Testis (tissue), 3 donors: Measurements from ENCODE around the gene NRXN3. TPM values are rescaled to one million over a fixed set of nuclear protein-coding genes. Genes with fewer than 3 reads are reported as not detected.

Experiments
- DNase-seq: peaks from one replicate; pipeline ENCODE4 v3.0.0-alpha.2; 2019
- H3K27ac ChIP-seq, 2 donors: fragments of 200-600 bp; sonication (generic); one replicate each; pipeline ENCODE4 v1.5.1; 2019
- H3K27me3 ChIP-seq: fragments of 200-600 bp; sonication (generic); one replicate; pipeline ENCODE4 v1.5.1; 2019
- H3K36me3 ChIP-seq: fragments of 200-600 bp; sonication (generic); one replicate; pipeline ENCODE4 v1.5.1; 2017; ENCODE audit warnings: low read depth; ENCODE audit errors: missing control alignments
- H3K4me1 ChIP-seq: fragments of 200-600 bp; sonication (generic); one replicate; pipeline ENCODE4 v1.5.1; 2019
- H3K4me3 ChIP-seq, 2 donors: fragments of 200-600 bp; sonication (generic); one replicate each; pipeline ENCODE4 v1.5.1; 2017 to 2019
- H3K9me3 ChIP-seq: fragments of 200-600 bp; sonication (generic); one replicate; pipeline ENCODE4 v1.5.1; 2017
- POLR2A ChIP-seq: fragments of 450-650 bp; IDR thresholded peaks from one replicate; pipeline ENCODE4 v1.6.1; 2017; ENCODE audit warnings: antibody characterized with exemption, mild to moderate bottlenecking, moderate library complexity
- WGBS, 2 donors: methylation state at CpG; one replicate each; pipeline ENCODE4 v1.1.5; 2018; 5-methylcytosine and 5-hydroxymethylcytosine counted together
- intact Hi-C: fragments of 100-400 bp; cut with DNase I; formaldehyde crosslinking; loops from one replicate; pipeline ENCODE4 v1.15.1; 2023; ENCODE audit warnings: low total_unique reads
- polyA plus RNA-seq: library from polyadenylated mRNA; stranded (reverse); fragments of 350-450 nt; fragmentation: Illumina TruSeq; extraction: RNeasy Lipid Tissue Mini Kit (QIAGEN cat#74804); gene quantifications from one replicate; pipeline ENCODE4 v1.2.3, GENCODE V29; 2014; ENCODE audit warnings: low read depth, low replicate concordance; ENCODE audit not compliant: insufficient read depth
- total RNA-seq, 2 donors: library from RNA; depleted of rRNA; stranded (reverse); fragments of >200 nt; gene quantifications; one replicate each; pipeline ENCODE4 v1.2.3, GENCODE V29; 2016
- TF ChIP-seq, protein P1 (sequence below), 3 experiments: fragments of 450-650 bp in 2 of 3; fragments of 200-600 bp in 1 of 3; sonication (generic) in 1 of 3; IDR thresholded peaks; one replicate each; pipeline ENCODE4 v1.5.1; 2016 to 2019; ENCODE audit warnings: antibody characterized with exemption in 3 of 3, mild to moderate bottlenecking in 2 of 3, moderate library complexity in 1 of 3

The NRXN3 gene
- total and polyA plus RNA-seq, 3 donors from 2014 or later: 3.5 to 8.0 (median 3.9) TPM

GRCh38 chr14:79516009-79516408 lies 1345.8 kb downstream of the NRXN3 start:
- no peaks in the 10 kb centered on the region for H3K27me3 ChIP-seq
- TF ChIP-seq POLR2A: no peak
- TF ChIP-seq, protein P1, sequence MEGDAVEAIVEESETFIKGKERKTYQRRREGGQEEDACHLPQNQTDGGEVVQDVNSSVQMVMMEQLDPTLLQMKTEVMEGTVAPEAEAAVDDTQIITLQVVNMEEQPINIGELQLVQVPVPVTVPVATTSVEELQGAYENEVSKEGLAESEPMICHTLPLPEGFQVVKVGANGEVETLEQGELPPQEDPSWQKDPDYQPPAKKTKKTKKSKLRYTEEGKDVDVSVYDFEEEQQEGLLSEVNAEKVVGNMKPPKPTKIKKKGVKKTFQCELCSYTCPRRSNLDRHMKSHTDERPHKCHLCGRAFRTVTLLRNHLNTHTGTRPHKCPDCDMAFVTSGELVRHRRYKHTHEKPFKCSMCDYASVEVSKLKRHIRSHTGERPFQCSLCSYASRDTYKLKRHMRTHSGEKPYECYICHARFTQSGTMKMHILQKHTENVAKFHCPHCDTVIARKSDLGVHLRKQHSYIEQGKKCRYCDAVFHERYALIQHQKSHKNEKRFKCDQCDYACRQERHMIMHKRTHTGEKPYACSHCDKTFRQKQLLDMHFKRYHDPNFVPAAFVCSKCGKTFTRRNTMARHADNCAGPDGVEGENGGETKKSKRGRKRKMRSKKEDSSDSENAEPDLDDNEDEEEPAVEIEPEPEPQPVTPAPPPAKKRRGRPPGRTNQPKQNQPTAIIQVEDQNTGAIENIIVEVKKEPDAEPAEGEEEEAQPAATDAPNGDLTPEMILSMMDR (IDR thresholded peaks at IDR 0.05): no peak
- 87 to 98% methylated on average over 2 of the region's 2 CpGs for WGBS, 2 donors
- H3K27ac ChIP-seq: no peak overlapping the region
- H3K36me3 ChIP-seq: no peaks in the 10 kb centered on the region
- no peak overlapping the region for H3K4me3 ChIP-seq
- H3K9me3 ChIP-seq: no peaks in the 10 kb centered on the region
- no peak for DNase-seq
- intact Hi-C loops: no loop called here
- H3K4me1 ChIP-seq: no peaks in the 10 kb centered on the region

- Histone ChIP-seq H3K4me1 (no peaks in the 10 kb centered on the region), H3K4me3 (no peak overlapping the region), H3K36me3 (no peaks in the 10 kb centered on the region), H3K27me3 (no peaks in the 10 kb centered on the region), H3K27ac (no peak overlapping the region), H3K9me3 (no peaks in the 10 kb centered on the region)
- intact Hi-C loops: no loop called here
- WGBS, 2 donors: 93% methylated on average over 3 of the region's 3 CpGs
- TF ChIP-seq, protein P1 (IDR thresholded peaks at IDR 0.05): no peak
- no peak for TF ChIP-seq POLR2A
- no peak for DNase-seq
Measured at GRCh38 chr14:79525416-79525815, 1355.2 kb downstream of the NRXN3 start.

DNA sequence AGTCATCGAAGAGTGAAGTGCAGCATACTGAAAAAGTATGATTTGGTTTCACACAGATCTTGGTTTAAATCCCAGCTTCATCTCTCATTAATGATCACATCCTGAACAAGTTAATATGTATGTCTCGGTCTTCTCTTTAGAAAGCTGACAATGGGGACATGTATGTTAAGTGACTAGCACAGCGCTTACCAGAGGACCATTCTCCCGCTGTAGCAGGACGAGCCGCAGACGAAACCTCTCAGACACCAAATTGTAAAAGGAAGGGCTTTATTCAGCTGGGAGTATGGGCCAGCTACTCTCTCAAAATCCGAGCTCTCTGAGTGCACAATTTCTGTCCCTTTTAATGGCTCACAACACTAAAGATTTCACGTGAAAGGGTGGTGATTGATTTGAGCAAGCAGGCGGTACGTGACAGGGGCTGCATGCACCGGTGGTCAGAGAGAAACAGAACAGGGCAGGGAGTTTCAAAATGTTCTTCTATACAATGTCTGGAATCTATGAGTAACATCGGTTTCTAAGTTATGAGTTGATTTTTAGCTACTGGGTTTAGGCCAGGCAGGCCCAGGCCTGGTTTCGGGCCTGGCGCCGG lies 1358.7 kb downstream of the NRXN3 start:
- no peak for DNase-seq
- no peaks in the 10 kb centered on the region for H3K27me3 ChIP-seq
- no peaks in the 10 kb centered on the region for H3K4me1 ChIP-seq
- H3K27ac ChIP-seq: no peak overlapping the region
- H3K4me3 ChIP-seq: no peak overlapping the region
- intact Hi-C loops: no loop called here
- no peaks in the 10 kb centered on the region for H3K9me3 ChIP-seq
- 89% methylated on average over 16 of the region's 16 CpGs for WGBS, 2 donors
- H3K36me3 ChIP-seq: no peaks in the 10 kb centered on the region
- TF ChIP-seq, protein P1 (IDR thresholded peaks at IDR 0.05): no peak
- no peak for TF ChIP-seq POLR2A

- TF ChIP-seq POLR2A: no peak
- TF ChIP-seq, protein P1 (IDR thresholded peaks at IDR 0.05): no peak
- WGBS, 2 donors: 91 to 100% methylated on average over 1 of the region's 1 CpG
- intact Hi-C loops: no loop called here
Measured at GRCh38 chr14:79530555-79530954, 1360.4 kb downstream of the NRXN3 start.

GRCh38 chr14:79534703-79535353 lies 1364.7 kb downstream of the NRXN3 start:
- 59 to 66% methylated on average over 8 of the region's 8 CpGs for WGBS, 2 donors
- H3K36me3 ChIP-seq: no peaks in the 10 kb centered on the region
- H3K4me3 ChIP-seq: no peak overlapping the region
- H3K27ac ChIP-seq: no peak overlapping the region
- H3K27me3 ChIP-seq: no peaks in the 10 kb centered on the region
- TF ChIP-seq POLR2A: no peak
- TF ChIP-seq, protein P1 (IDR thresholded peaks at IDR 0.05): no peak
- no peak for DNase-seq
- no peaks in the 10 kb centered on the region for H3K4me1 ChIP-seq
- no peaks in the 10 kb centered on the region for H3K9me3 ChIP-seq
- intact Hi-C loops: no loop called here

More at GRCh38 chr14:79530555-79530954, 1360.4 kb downstream of the NRXN3 start:
- Histone ChIP-seq H3K36me3 (no peaks in the 10 kb centered on the region), H3K27ac (no peak overlapping the region), H3K4me3 (no peak overlapping the region), H3K27me3 (no peaks in the 10 kb centered on the region), H3K9me3 (no peaks in the 10 kb centered on the region), H3K4me1 (no peaks in the 10 kb centered on the region)
- DNase-seq: no peak
